ENCODE measurements around the gene FAM3A. TPM values are rescaled to one million over a fixed set of nuclear protein-coding genes. Genes with fewer than 3 reads are reported as not detected.

Gene FAM3A
- total and polyA plus RNA-seq, 9 of the 15 experiments (the other 6 are each of a cell fraction or from before 2014, with no cell fraction given): 0.75 to 70.6 (median 27.0) TPM

DNA sequence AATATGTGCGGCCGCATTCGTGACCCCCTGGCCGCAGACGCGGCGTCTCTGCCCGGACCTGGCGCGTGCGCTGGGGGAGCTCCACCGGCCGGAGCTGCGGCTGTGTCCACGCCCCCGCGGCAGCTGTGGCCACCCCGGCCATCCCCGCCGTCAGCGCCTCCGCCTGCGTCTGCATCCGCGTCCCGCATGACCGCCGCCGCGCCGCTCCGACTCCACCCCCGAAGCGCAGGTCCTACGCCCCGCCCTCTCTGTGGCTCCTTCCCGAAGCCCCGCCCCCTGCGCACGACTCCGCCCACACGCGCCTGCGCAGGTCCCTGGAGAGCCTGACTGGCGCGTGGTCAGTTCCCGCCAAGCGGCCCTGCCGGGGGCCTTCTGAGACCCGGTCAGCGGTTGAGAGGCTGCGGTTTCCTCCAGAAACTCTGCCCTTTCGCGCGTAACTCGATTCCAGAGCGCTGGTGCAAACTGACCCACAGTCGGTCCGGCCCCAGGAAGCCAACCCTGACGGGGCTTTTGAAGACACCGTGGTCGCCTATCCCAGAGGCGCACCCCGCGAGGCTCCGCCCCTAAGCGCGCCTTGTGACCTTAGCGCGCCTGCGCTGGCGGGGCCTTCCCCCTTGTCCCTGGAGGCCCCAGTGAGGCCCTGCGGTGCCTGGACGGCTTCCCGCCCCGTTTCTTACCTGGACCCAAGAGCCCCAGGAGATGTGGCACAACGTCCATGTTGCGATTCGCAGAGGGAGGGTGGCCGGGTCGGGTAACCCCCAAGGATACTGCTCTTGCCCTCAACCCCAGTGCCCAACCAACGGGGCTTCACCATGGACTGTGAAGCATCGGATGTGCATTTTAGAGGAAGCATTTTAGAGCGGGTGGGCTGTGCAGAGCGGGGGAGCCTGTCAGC is 37.1 kb downstream of the FAM3A start, which contains the start of gene LAGE3 (continued):
- 0 out of 4 replicates have a peak, but pooled peaks of 1 of the 2 experiments have one; percentile 31 for TF ChIP-seq FOXK2 (conservative IDR thresholded peaks at IDR 0.05 in 1 of 2, IDR thresholded peaks at IDR 0.05 in 1 of 2; ENCODE audit: low read depth in 2 of 2)
- TF ChIP-seq RBM22 (IDR thresholded peaks at IDR 0.05; ENCODE audit: low read depth, low read length, poor library complexity, severe bottlenecking): peak; percentile 62
- TF ChIP-seq ADNP (tag; IDR thresholded peaks at IDR 0.05): no peak
- no peak for TF ChIP-seq RFX7 (CRISPR knock-in tag; IDR thresholded peaks at IDR 0.05)
- no peak for TF ChIP-seq SP2 (IDR thresholded peaks at IDR 0.05; ENCODE audit: extremely low read depth, low read depth, low read length, poor library complexity, severe bottlenecking)
- TF ChIP-seq MAFG (tag; conservative IDR thresholded peaks at IDR 0.05): no peak
- TF ChIP-seq, protein P1, sequence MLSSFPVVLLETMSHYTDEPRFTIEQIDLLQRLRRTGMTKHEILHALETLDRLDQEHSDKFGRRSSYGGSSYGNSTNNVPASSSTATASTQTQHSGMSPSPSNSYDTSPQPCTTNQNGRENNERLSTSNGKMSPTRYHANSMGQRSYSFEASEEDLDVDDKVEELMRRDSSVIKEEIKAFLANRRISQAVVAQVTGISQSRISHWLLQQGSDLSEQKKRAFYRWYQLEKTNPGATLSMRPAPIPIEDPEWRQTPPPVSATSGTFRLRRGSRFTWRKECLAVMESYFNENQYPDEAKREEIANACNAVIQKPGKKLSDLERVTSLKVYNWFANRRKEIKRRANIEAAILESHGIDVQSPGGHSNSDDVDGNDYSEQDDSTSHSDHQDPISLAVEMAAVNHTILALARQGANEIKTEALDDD (IDR thresholded peaks at IDR 0.05): no peak
- no peak for TF ChIP-seq ZNF699 (CRISPR knock-in tag; IDR thresholded peaks at IDR 0.05; ENCODE audit: insufficient replicate concordance)
- TF ChIP-seq, protein P2, sequence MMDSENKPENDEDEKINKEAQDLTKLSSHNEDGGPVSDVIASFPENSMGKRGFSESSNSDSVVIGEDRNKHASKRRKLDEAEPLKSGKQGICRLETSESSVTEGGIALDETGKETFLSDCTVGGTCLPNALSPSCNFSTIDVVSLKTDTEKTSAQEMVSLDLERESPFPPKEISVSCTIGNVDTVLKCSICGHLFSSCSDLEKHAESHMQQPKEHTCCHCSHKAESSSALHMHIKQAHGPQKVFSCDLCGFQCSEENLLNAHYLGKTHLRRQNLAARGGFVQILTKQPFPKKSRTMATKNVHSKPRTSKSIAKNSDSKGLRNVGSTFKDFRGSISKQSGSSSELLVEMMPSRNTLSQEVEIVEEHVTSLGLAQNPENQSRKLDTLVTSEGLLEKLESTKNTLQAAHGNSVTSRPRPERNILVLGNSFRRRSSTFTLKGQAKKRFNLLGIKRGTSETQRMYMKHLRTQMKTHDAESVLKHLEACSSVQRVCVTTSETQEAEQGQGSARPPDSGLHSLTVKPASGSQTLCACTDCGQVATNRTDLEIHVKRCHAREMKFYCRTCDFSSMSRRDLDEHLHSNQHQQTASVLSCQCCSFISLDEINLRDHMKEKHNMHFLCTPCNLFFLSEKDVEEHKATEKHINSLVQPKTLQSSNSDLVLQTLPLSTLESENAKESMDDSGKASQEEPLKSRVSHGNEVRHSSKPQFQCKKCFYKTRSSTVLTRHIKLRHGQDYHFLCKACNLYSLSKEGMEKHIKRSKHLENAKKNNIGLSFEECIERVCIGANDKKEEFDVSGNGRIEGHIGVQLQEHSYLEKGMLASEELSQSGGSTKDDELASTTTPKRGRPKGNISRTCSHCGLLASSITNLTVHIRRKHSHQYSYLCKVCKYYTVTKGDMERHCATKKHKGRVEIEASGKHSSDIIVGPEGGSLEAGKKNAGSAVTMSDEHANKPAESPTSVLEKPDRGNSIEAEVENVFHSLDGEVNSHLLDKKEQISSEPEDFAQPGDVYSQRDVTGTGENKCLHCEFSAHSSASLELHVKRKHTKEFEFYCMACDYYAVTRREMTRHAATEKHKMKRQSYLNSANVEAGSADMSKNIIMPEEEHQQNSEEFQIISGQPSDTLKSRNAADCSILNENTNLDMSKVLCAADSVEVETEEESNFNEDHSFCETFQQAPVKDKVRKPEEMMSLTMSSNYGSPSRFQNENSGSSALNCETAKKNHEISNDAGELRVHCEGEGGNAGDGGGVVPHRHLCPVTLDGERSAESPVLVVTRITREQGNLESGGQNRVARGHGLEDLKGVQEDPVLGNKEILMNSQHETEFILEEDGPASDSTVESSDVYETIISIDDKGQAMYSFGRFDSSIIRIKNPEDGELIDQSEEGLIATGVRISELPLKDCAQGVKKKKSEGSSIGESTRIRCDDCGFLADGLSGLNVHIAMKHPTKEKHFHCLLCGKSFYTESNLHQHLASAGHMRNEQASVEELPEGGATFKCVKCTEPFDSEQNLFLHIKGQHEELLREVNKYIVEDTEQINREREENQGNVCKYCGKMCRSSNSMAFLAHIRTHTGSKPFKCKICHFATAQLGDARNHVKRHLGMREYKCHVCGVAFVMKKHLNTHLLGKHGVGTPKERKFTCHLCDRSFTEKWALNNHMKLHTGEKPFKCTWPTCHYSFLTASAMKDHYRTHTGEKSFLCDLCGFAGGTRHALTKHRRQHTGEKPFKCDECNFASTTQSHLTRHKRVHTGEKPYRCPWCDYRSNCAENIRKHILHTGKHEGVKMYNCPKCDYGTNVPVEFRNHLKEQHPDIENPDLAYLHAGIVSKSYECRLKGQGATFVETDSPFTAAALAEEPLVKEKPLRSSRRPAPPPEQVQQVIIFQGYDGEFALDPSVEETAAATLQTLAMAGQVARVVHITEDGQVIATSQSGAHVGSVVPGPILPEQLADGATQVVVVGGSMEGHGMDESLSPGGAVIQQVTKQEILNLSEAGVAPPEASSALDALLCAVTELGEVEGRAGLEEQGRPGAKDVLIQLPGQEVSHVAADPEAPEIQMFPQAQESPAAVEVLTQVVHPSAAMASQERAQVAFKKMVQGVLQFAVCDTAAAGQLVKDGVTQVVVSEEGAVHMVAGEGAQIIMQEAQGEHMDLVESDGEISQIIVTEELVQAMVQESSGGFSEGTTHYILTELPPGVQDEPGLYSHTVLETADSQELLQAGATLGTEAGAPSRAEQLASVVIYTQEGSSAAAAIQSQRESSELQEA (IDR thresholded peaks at IDR 0.05; ENCODE audit: low read depth): no peak
- TF ChIP-seq, protein P3, sequence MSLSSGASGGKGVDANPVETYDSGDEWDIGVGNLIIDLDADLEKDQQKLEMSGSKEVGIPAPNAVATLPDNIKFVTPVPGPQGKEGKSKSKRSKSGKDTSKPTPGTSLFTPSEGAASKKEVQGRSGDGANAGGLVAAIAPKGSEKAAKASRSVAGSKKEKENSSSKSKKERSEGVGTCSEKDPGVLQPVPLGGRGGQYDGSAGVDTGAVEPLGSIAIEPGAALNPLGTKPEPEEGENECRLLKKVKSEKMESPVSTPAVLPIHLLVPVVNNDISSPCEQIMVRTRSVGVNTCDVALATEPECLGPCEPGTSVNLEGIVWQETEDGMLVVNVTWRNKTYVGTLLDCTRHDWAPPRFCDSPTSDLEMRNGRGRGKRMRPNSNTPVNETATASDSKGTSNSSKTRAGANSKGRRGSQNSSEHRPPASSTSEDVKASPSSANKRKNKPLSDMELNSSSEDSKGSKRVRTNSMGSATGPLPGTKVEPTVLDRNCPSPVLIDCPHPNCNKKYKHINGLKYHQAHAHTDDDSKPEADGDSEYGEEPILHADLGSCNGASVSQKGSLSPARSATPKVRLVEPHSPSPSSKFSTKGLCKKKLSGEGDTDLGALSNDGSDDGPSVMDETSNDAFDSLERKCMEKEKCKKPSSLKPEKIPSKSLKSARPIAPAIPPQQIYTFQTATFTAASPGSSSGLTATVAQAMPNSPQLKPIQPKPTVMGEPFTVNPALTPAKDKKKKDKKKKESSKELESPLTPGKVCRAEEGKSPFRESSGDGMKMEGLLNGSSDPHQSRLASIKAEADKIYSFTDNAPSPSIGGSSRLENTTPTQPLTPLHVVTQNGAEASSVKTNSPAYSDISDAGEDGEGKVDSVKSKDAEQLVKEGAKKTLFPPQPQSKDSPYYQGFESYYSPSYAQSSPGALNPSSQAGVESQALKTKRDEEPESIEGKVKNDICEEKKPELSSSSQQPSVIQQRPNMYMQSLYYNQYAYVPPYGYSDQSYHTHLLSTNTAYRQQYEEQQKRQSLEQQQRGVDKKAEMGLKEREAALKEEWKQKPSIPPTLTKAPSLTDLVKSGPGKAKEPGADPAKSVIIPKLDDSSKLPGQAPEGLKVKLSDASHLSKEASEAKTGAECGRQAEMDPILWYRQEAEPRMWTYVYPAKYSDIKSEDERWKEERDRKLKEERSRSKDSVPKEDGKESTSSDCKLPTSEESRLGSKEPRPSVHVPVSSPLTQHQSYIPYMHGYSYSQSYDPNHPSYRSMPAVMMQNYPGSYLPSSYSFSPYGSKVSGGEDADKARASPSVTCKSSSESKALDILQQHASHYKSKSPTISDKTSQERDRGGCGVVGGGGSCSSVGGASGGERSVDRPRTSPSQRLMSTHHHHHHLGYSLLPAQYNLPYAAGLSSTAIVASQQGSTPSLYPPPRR (CRISPR knock-in tag; IDR thresholded peaks at IDR 0.05; ENCODE audit: borderline replicate concordance): 0 out of 2 replicates have a peak, but pooled peaks have one; percentile 31
- TF ChIP-seq ZKSCAN1 (IDR thresholded peaks at IDR 0.05; ENCODE audit: low read depth, low read length): no peak
